Measurements from ENCODE around the gene MBD5.

MBD5 gene

GRCh38 chr2:148231858-148232257 lies 211.0 kb downstream of the MBD5 start:
- no peak for DNase-seq

- no peak for DNase-seq
Observed at GRCh38 chr2:148234143-148234542, 213.3 kb downstream of the MBD5 start.

- no peak for DNase-seq
Observed at GRCh38 chr2:148237911-148238310, 217.0 kb downstream of the MBD5 start.

GRCh38 chr2:148238561-148238960 lies 217.7 kb downstream of the MBD5 start:
- no peak for DNase-seq

- DNase-seq: no peak
Observed at GRCh38 chr2:148240838-148241237, 219.9 kb downstream of the MBD5 start.

GRCh38 chr2:148244593-148245292 lies 223.9 kb downstream of the MBD5 start:
- no peak for DNase-seq

- no peak for DNase-seq
Observed at GRCh38 chr2:148251993-148252392, 231.1 kb downstream of the MBD5 start.

- no peak for DNase-seq
Observed at GRCh38 chr2:148252646-148253045, 231.8 kb downstream of the MBD5 start.

GRCh38 chr2:148253685-148254084 lies 232.8 kb downstream of the MBD5 start:
- no peak for DNase-seq

- no peak for DNase-seq
Observed at GRCh38 chr2:148255929-148256328, 235.0 kb downstream of the MBD5 start.

- DNase-seq: no peak
Observed at GRCh38 chr2:148257276-148257675, 236.4 kb downstream of the MBD5 start.

GRCh38 chr2:148258124-148258523 lies 237.2 kb downstream of the MBD5 start:
- no peak for DNase-seq

- DNase-seq: no peak
Observed at GRCh38 chr2:148259674-148260073, 238.8 kb downstream of the MBD5 start.

- no peak for DNase-seq
Observed at GRCh38 chr2:148263890-148264289, 243.0 kb downstream of the MBD5 start.

- no peak for DNase-seq
Observed at GRCh38 chr2:148273158-148273691, 252.3 kb downstream of the MBD5 start.

- DNase-seq: no peak
Observed at GRCh38 chr2:148279216-148279615, 258.3 kb downstream of the MBD5 start.

- no peak for DNase-seq
Observed at GRCh38 chr2:148282201-148282600, 261.3 kb downstream of the MBD5 start.

- peak; percentile 30 to 61 for DNase-seq
Observed at GRCh38 chr2:148292431-148292830, 271.5 kb downstream of the MBD5 start.

GRCh38 chr2:148298196-148298595 lies 277.3 kb downstream of the MBD5 start:
- peak; percentile 40 to 79 for DNase-seq

- DNase-seq: no peak
Observed at GRCh38 chr2:148299616-148300015, 278.7 kb downstream of the MBD5 start.

GRCh38 chr2:148300544-148300943 lies 279.7 kb downstream of the MBD5 start:
- no peak for DNase-seq

- no peak for DNase-seq
Observed at GRCh38 chr2:148301362-148301761, 280.5 kb downstream of the MBD5 start.

- DNase-seq: no peak
Observed at GRCh38 chr2:148302526-148302925, 281.6 kb downstream of the MBD5 start.

- no peak for DNase-seq
Observed at GRCh38 chr2:148303161-148303560, 282.3 kb downstream of the MBD5 start.

GRCh38 chr2:148305476-148305875 lies 284.6 kb downstream of the MBD5 start:
- DNase-seq: no peak

Data from inflammatory macrophage (primary cell).